NCI-H1694 (cell line): ENCODE data around the gene PNPLA7.
A peak's percentile ranks its signal among the peaks of the same experiment; 100 is the strongest.

Experiments used
- DNase-seq: peaks from one replicate; lab custom pipeline; 2025; lab: John Stamatoyannopoulos, UW

PNPLA7 gene

GRCh38 chr9:137449931-137450538 lies 100.2 kb downstream of the PNPLA7 start:
- no peak for DNase-seq

GRCh38 chr9:137449081-137449844 lies 100.9 kb downstream of the PNPLA7 start:
- no peak for DNase-seq

DNA sequence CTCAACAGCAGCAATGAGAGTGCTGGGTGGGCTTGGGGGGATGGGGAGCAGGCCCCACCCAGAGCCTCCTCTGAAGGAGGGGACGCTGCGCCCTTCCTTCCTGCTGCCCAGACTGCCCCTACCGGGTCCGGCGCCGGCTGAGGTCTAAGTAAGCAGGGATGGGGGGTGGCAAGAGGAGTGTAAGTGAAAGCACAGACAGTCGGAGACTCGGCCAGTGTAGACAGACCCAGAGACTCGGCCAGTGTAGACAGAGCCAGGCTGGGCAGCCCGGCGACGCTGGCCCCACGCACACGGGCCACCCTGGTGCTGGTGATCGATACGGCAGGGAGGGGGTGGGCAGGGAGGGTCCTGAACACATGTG lies 101.6 kb downstream of the PNPLA7 start:
- no peak for DNase-seq

DNA sequence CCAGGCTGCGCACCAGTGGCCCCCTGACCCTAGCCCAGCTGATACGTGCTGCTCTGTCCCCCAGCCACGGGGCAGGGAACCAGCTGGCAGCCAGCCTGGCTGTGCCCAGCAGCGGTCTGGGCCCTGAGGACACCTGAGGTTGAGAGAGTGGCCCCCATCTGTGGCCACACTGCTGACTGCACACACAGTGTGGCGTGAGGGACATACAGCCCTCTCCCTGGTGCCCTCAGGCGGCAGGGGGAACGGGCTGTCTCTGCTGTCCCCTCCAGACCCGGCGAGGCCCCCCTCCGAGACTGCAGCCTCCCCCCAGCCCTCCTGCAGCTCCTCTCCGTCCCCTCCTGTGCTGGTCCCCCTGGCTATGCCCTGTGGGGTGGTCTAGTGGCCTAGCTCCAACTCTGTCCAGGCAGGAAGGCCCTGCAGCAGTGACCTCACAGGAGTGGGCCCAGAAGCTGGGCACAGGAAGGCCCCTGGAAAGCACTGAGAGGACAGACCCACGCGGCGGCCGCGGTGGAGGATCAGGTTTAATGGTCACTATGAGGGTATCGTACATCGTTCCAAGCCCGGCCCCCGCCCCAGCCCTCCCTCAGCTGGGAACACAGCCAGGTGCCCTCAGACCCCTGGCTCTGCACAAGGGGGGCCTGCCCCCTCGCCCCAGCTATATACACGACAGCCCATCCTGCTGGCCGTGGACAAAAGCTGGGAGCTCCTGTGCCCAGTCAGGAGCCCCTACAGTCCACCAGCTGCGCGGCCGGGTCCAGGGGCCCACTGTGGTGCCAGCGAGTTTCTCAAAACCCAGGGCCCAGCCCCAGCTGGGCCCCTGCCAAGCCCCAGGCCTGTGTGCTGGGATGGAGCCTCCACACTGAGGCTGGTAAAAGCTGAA lies 102.2 kb downstream of the PNPLA7 start:
- no peak for DNase-seq

DNA sequence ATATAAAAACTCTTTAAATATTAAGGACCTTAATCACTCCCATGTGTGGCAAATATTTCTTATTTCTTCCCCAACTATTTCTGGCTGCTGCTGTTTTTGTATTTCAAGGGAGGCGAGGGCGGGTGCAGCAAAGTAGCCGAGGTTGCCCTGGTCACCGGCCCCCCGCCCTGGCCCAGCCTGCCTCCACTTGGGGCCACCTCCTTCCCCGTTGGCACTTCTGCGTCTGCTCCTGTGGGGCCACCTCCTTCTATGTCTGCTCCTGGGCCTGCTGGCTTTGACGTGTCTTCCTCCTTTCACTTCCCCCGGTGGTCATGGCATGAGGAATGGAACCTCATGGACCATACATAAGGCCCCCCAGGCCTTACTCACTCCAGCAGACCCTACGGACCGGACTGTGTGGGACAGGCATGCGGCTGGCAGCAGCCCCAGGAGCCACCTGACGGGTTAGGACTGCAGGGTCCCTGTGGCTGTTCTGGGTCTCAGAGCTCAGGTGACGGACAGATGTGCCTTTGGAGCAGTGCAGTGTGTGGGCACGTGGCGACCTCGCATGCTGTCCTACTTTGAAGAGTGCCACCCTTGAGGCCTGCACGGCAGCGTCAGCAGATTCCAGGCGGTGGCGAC lies 103.2 kb downstream of the PNPLA7 start:
- no peak for DNase-seq

DNA sequence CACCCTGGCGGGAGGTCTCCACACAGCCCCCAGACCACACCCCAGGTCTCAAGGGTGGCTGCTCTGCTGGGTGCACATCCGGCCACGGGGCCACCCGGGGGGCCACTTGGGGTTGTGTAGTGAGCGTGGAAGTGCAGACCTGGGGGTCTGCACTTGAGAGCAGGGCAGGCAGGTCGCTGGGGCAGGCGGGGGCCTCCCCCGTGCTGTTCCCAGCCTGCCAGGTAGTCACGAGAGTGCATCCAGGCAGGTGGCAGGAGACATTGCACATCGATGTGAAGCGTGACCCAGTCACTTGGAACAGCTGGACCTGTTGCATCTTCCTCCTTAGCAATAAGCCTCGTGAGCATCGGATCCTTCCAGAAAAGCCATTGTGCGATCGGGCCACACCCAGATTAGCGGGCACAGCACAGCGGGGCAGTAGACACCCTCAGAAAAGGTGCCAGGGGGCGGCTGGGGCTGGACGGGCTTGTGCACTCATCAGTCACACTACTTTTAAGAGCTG lies 104.2 kb downstream of the PNPLA7 start:
- DNase-seq: no peak

DNA sequence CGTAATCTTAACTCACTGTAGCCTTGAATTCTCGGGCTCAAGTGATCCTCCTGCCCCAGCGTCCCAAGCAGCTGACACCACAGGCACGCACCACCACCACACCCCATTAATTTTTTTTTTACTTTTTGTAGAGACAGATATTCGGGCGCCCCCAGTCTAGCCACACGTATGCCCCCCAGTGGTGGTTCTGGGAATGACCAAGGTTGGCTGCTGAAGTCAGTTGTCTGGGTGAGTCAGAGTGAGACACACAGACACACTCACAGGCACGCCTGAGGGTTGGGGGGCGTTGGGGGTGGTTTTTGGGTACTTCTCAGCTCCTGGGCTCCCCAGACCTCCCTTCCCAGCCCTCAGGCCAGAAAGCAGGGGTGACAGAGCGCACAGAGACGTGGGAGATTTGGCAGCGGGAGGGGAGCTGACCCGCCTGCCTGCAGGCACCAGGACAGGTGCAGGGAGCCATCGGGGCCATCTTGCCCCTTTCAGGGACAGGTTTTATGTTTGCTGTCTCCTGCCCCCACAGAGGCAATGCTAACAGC lies 104.9 kb downstream of the PNPLA7 start:
- DNase-seq: peak; percentile 42

DNA sequence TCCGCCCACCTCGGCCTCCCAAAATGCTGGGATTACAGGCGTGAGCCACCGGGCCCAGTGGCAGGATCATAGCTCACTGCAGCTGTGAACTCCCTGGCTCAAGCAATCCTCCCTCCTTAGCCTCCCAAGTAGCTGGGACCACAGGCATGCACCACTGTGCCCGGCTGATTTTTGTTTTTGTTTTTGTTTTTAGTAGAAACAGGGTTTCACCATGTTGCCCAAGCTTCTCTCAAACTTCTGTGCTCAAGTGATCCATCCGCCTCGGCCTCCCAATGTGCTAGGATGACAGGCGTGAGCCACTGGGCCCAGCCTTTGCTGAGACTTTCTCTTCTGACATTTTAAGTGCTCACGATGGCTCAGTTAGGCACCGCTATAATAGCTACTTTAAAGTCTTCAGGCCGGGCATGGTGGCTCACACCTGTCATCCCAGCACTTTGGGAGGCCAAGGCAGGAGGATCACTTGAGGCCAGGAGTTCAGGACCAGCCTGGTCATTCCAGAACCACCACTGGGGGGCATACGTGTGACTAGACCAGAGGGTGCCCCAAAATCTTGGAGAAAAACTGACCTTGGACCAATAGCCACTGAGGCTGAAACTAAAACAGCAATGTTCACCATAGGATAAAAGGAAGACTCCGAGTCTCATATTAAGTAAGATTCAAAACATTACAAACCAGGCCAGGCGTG lies 106.0 kb downstream of the PNPLA7 start:
- DNase-seq: no peak

GRCh38 chr9:137441935-137442321 lies 108.3 kb downstream of the PNPLA7 start:
- DNase-seq: no peak

DNA sequence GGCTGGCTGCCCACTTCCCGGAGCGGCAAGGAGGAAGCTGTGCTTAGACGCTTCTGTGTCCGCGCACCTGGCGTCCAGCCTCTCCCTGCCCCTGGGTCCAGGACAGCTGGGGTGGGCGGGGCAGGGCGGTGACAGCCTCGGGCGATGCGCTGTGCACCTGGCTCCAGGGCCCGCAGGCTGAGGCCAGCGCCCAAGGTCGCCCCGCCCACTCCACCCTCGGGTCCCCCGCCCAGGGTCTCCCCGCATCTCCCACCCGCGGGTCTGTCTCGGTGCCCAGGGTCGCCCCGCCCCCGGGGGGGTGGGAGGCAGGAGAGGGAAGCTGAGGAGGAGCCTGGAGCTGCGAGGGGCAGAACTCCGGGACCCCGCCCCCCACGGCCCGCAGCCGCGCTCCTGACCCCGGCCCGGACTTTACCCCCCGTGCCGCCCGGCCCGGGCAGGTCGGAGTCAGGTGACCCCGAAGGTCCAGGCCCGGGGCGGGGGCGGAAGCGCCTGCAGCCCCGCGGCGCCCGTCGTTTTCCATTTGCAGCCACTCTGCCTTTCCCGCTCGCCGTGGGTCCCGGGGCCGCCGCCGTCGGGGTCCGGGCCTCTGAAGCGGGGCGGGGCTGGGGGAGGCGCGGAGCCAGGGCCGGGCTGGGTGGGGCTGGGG lies 108.8 kb downstream of the PNPLA7 start, which contains the start of gene ENTPD8:
TSS of gene ENTPD8 (minus strand) at position 69 of the 646 bp plus-strand sequence. CDS start 3,072 bp downstream, outside the sequence.
- no peak for DNase-seq

- DNase-seq: no peak
Observed at GRCh38 chr9:137439158-137439714, 111.0 kb downstream of the PNPLA7 start.

GRCh38 chr9:137438591-137439157 lies 111.5 kb downstream of the PNPLA7 start:
- no peak for DNase-seq

GRCh38 chr9:137437691-137438590 lies 112.3 kb downstream of the PNPLA7 start:
- DNase-seq: no peak

DNA sequence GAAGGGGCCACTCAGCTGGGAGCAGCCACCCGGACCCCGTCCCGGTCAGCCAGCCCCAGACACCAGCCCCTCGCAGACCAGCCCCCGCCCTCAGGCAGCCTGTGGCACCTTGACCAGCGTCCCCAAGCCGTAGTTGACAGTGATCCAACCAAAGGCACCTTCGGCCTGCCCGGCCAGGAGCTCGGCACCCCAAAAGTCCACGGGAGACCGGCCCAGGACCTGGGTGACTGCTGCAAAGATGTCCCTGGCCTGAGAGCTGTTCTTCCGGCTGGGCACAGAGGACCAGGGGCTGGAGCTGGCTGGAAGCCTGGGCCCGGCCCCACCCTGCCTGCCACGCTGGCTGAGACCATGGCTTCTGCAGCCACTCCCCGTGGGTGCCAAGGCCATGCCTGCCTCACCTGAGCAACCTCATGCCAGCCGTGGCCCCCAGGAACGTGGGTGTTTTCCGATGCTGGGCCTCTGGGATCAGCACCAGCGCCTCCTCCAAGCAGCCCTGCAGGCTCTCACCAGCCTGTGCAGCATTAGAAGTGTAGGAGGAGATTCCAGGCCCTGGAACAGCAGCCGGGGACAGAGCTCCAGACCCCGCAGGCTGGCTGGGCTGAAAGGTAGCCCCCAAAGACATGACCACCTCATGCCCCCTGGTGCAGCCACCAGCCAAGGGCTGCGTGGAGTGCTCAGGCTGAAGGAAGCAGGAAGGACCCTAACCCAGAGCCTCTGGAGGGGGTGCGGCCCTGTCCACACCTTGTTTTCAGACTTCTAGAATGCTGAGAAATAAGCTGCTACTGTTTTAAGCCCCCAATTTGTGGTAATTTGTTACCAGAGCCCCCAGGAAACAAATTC lies 113.2 kb downstream of the PNPLA7 start:
- DNase-seq: no peak

DNA sequence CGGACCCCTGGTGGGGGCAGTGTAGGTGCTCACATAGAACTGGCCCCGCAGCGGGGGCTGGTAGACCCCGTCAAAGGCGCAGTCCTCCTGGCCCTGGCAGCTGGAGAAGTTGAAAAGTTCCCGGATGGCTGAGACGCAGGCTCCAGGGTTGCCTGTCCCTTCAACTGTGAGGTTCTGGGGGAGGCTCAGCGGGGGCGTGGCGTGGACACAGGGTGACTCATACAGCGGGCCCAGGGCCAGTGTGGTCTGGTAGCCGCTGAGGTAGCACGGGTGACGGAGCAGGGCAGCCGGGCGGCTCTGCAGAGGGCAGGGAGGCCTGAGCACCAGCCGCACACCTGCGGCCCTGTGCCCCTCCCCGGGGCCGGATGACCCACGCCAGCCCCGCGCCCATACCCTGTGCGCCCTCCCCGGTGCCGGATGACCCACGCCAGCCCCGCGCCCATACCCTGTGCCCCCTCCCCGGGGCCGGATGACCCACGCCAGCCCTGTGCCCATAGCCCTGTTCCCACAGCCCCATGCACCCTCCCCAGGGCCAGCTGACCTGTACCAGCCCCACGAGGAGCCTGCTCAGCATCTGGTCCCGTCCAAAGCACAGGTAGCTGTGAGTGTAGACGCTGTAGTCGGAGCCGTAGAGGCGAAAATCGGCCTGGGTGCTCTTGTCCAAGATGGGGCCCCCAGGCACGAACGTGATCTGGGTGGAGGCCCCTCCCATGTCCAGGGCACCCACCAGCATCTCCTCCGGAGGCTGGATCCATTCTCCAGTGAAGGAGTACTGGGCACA lies 114.0 kb downstream of the PNPLA7 start:
- DNase-seq: no peak

- DNase-seq: no peak
Observed at GRCh38 chr9:137435381-137435891, 114.8 kb downstream of the PNPLA7 start.
